ENCODE results near the gene ACOX3.

The ACOX3 gene

GRCh38 chr4:8395504-8396296 lies 44.8 kb downstream of the ACOX3 start:
- Histone ChIP-seq H3K4me1 (ENCODE audit: control extremely low read depth in 1 of 4, control insufficient read depth in 4 of 4, insufficient read depth in 4 of 4, low read length in 3 of 4) (peaks cover 0 to 3% (median 0%) of the 10 kb centered on the region in 4 experiments), H3K36me3 (ENCODE audit: control insufficient read depth in 4 of 4, insufficient read depth in 4 of 4, low read length in 3 of 4) (peaks cover 8 to 50% (median 28%) of the 10 kb centered on the region in 4 experiments), H3K27me3 (replicated peaks in 2 of 5; ENCODE audit: control insufficient read depth in 4 of 5, insufficient read depth in 5 of 5, low read length in 4 of 5) (no peaks in the 10 kb centered on the region), H3K27ac (ENCODE audit: insufficient read depth in 1 of 2, low read depth in 1 of 2, low read length in 2 of 2, poor library complexity in 1 of 2, severe bottlenecking in 2 of 2) (no peak overlapping the region), H3K4me3 (ENCODE audit: control insufficient read depth in 1 of 7, extremely low read depth in 1 of 7, insufficient read depth in 4 of 7, low read depth in 2 of 7, low read length in 6 of 7) (no peak overlapping the region), H3K9me3 (ENCODE audit: control extremely low read depth in 1 of 5, control insufficient read depth in 4 of 5, insufficient read depth in 2 of 5, low read depth in 1 of 5, low read length in 4 of 5) (no peaks in the 10 kb centered on the region)
- POLR2A ChIA-PET: no interaction called here
- 97% methylated on average over 8 of the region's 12 CpGs for WGBS (ENCODE audit: insufficient coverage)
- no peak for DNase-seq
- CTCF ChIA-PET: interaction anchor here (0.7 to 1.8 kb wide), 5 partner anchors 11 to 198 kb away, joined by 3 to 6 read pairs (median 3); no protein-coding TSS in a partner anchor

- 99% methylated on average over 11 of the region's 12 CpGs for WGBS (ENCODE audit: insufficient coverage)
- H3K36me3 ChIP-seq (ENCODE audit: control insufficient read depth in 4 of 4, insufficient read depth in 4 of 4, low read length in 3 of 4): peaks cover 6 to 50% (median 29%) of the 10 kb centered on the region in 4 experiments
- no peaks in the 10 kb centered on the region for H3K9me3 ChIP-seq (ENCODE audit: control extremely low read depth in 1 of 5, control insufficient read depth in 4 of 5, insufficient read depth in 2 of 5, low read depth in 1 of 5, low read length in 4 of 5)
- peaks cover 0 to 3% (median 0%) of the 10 kb centered on the region in 4 experiments for H3K4me1 ChIP-seq (ENCODE audit: control extremely low read depth in 1 of 4, control insufficient read depth in 4 of 4, insufficient read depth in 4 of 4, low read length in 3 of 4)
- no peak overlapping the region for H3K27ac ChIP-seq (ENCODE audit: insufficient read depth in 1 of 2, low read depth in 1 of 2, low read length in 2 of 2, poor library complexity in 1 of 2, severe bottlenecking in 2 of 2)
- no peak overlapping the region for H3K4me3 ChIP-seq (ENCODE audit: control insufficient read depth in 1 of 7, extremely low read depth in 1 of 7, insufficient read depth in 4 of 7, low read depth in 2 of 7, low read length in 6 of 7)
- H3K27me3 ChIP-seq (replicated peaks in 2 of 5; ENCODE audit: control insufficient read depth in 4 of 5, insufficient read depth in 5 of 5, low read length in 4 of 5): no peaks in the 10 kb centered on the region
- ChIA-PET POLR2A (interaction anchor here (0.6 kb wide), 1 partner anchor 169 kb away, joined by 3 read pairs; no protein-coding TSS in a partner anchor), CTCF (interaction anchor here (0.8 to 1.8 kb wide), 3 partner anchors 8 to 197 kb away, joined by 3 to 4 read pairs (median 3); no protein-coding TSS in a partner anchor)
- no peak for DNase-seq
These were observed 45.7 kb downstream of the ACOX3 start for GRCh38 chr4:8394806-8395205.

DNA sequence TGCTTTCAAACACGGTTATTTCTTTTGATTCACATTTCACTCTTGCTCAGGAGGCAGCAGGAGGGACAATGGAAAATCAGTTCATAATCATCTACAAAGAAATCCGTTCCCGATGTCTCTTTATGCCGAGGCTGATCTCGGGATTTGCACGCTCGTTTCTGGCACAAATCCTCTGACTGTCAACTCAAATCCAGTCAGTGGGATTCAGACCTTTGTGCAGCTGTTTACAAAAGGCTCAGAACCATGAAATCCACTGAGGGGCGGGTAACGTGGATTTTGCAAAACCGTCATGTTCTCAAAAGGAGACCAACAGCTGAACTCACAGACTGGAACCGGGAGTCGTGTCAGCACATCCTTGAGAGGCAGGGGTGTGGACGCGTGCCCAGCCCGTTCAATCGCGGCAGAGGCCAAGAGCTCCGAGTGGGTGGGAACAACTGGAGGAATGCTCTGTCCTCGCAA lies 46.4 kb downstream of the ACOX3 start:
- ChIA-PET POLR2A (no interaction called here), CTCF (interaction anchor here (1.1 to 1.8 kb wide), 2 partner anchors 8 to 16 kb away, joined by 3 to 4 read pairs; no protein-coding TSS in a partner anchor)
- peaks cover 6 to 49% (median 27%) of the 10 kb centered on the region in 4 experiments for H3K36me3 ChIP-seq (ENCODE audit: control insufficient read depth in 4 of 4, insufficient read depth in 4 of 4, low read length in 3 of 4)
- no peaks in the 10 kb centered on the region for H3K9me3 ChIP-seq (ENCODE audit: control extremely low read depth in 1 of 5, control insufficient read depth in 4 of 5, insufficient read depth in 2 of 5, low read depth in 1 of 5, low read length in 4 of 5)
- no peak overlapping the region for H3K4me3 ChIP-seq (ENCODE audit: control insufficient read depth in 1 of 7, extremely low read depth in 1 of 7, insufficient read depth in 4 of 7, low read depth in 2 of 7, low read length in 6 of 7)
- H3K27me3 ChIP-seq (replicated peaks in 2 of 5; ENCODE audit: control insufficient read depth in 4 of 5, insufficient read depth in 5 of 5, low read length in 4 of 5): no peaks in the 10 kb centered on the region
- peaks cover 0 to 3% (median 0%) of the 10 kb centered on the region in 4 experiments for H3K4me1 ChIP-seq (ENCODE audit: control extremely low read depth in 1 of 4, control insufficient read depth in 4 of 4, insufficient read depth in 4 of 4, low read length in 3 of 4)
- H3K27ac ChIP-seq (ENCODE audit: insufficient read depth in 1 of 2, low read depth in 1 of 2, low read length in 2 of 2, poor library complexity in 1 of 2, severe bottlenecking in 2 of 2): no peak overlapping the region
- WGBS (ENCODE audit: insufficient coverage): 93% methylated on average over 19 of the region's 19 CpGs
- no peak for DNase-seq

DNA sequence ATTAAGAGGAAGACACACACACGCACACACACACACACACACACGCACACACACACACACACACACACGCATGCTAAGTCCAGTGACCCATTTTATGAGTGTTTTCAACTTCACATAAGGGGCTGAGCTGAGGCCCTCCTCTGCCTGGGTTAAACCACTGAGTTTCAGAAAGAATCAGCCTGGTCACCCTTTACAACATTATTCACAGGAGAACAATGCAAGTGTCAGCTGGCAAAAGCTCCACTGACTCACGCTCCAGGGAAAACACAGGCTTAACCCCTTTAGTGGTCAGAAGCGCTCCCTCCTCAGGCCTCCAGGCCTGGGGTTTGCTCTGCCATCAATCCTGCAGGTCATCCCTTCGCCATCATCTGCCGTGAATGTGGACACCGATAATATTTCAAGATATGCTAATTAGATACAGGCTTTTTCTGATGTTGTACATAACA lies 46.9 kb downstream of the ACOX3 start:
- Histone ChIP-seq H3K4me1 (ENCODE audit: control extremely low read depth in 1 of 4, control insufficient read depth in 4 of 4, insufficient read depth in 4 of 4, low read length in 3 of 4) (no peaks in the 10 kb centered on the region), H3K27ac (ENCODE audit: insufficient read depth in 1 of 2, low read depth in 1 of 2, low read length in 2 of 2, poor library complexity in 1 of 2, severe bottlenecking in 2 of 2) (no peak overlapping the region), H3K4me3 (ENCODE audit: control insufficient read depth in 1 of 7, extremely low read depth in 1 of 7, insufficient read depth in 4 of 7, low read depth in 2 of 7, low read length in 6 of 7) (no peak overlapping the region), H3K36me3 (ENCODE audit: control insufficient read depth in 4 of 4, insufficient read depth in 4 of 4, low read length in 3 of 4) (peaks cover 6 to 49% (median 28%) of the 10 kb centered on the region in 4 experiments), H3K9me3 (ENCODE audit: control extremely low read depth in 1 of 5, control insufficient read depth in 4 of 5, insufficient read depth in 2 of 5, low read depth in 1 of 5, low read length in 4 of 5) (no peaks in the 10 kb centered on the region), H3K27me3 (replicated peaks in 2 of 5; ENCODE audit: control insufficient read depth in 4 of 5, insufficient read depth in 5 of 5, low read length in 4 of 5) (no peaks in the 10 kb centered on the region)
- DNase-seq: no peak
- ChIA-PET POLR2A (no interaction called here), CTCF (interaction anchor here (1.5 kb wide), 1 partner anchor 9 kb away, joined by 4 read pairs; no protein-coding TSS in a partner anchor)
- WGBS (ENCODE audit: insufficient coverage): 94% methylated on average over 2 of the region's 8 CpGs

- Histone ChIP-seq H3K36me3 (ENCODE audit: control insufficient read depth in 4 of 4, insufficient read depth in 4 of 4, low read length in 3 of 4) (peaks cover 6 to 55% (median 33%) of the 10 kb centered on the region in 4 experiments), H3K27ac (ENCODE audit: insufficient read depth in 1 of 2, low read depth in 1 of 2, low read length in 2 of 2, poor library complexity in 1 of 2, severe bottlenecking in 2 of 2) (no peak overlapping the region), H3K4me3 (ENCODE audit: control insufficient read depth in 1 of 7, extremely low read depth in 1 of 7, insufficient read depth in 4 of 7, low read depth in 2 of 7, low read length in 6 of 7) (no peak overlapping the region), H3K27me3 (replicated peaks in 2 of 5; ENCODE audit: control insufficient read depth in 4 of 5, insufficient read depth in 5 of 5, low read length in 4 of 5) (no peaks in the 10 kb centered on the region), H3K9me3 (ENCODE audit: control extremely low read depth in 1 of 5, control insufficient read depth in 4 of 5, insufficient read depth in 2 of 5, low read depth in 1 of 5, low read length in 4 of 5) (no peaks in the 10 kb centered on the region), H3K4me1 (ENCODE audit: control extremely low read depth in 1 of 4, control insufficient read depth in 4 of 4, insufficient read depth in 4 of 4, low read length in 3 of 4) (no peaks in the 10 kb centered on the region)
- ChIA-PET POLR2A (no interaction called here), CTCF (interaction anchor here (1.4 to 1.5 kb wide), 2 partner anchors 9 to 10 kb away, joined by 3 to 4 read pairs; no protein-coding TSS in a partner anchor)
- WGBS (ENCODE audit: insufficient coverage): 96% methylated on average over 15 of the region's 15 CpGs
- DNase-seq: no peak
These were observed 47.8 kb downstream of the ACOX3 start for GRCh38 chr4:8392591-8393190.

DNA sequence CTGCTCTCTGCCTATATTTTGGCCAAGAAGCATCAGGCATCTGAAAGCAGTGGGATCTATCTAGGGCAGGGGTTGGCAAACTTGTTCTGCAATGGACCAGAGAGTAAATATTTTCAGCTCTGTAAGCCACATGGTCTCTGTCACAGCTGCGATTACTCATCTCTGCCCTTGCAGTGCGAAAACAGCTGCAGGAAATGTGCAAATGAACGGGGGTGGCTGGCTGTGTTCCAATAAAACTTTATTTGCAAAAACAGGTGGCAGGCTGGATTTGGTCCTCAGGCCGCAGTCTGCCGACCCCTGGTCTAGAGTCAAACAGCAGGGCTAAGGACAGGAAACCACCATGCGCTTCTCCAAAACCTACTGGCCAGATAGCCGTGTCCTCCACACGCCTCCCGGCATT lies 48.6 kb downstream of the ACOX3 start:
- H3K36me3 ChIP-seq (ENCODE audit: control insufficient read depth in 4 of 4, insufficient read depth in 4 of 4, low read length in 3 of 4): peaks cover 6 to 63% (median 34%) of the 10 kb centered on the region in 4 experiments
- CTCF ChIA-PET: interaction anchor here (0.6 to 1.6 kb wide), 5 partner anchors 9 to 212 kb away, joined by 3 to 8 read pairs (median 3); no protein-coding TSS in a partner anchor
- no peaks in the 10 kb centered on the region for H3K9me3 ChIP-seq (ENCODE audit: control extremely low read depth in 1 of 5, control insufficient read depth in 4 of 5, insufficient read depth in 2 of 5, low read depth in 1 of 5, low read length in 4 of 5)
- peak in 2 of 3 donors; percentile 17 to 20 for DNase-seq
- no peak overlapping the region for H3K27ac ChIP-seq (ENCODE audit: insufficient read depth in 1 of 2, low read depth in 1 of 2, low read length in 2 of 2, poor library complexity in 1 of 2, severe bottlenecking in 2 of 2)
- no peaks in the 10 kb centered on the region for H3K27me3 ChIP-seq (replicated peaks in 2 of 5; ENCODE audit: control insufficient read depth in 4 of 5, insufficient read depth in 5 of 5, low read length in 4 of 5)
- no peaks in the 10 kb centered on the region for H3K4me1 ChIP-seq (ENCODE audit: control extremely low read depth in 1 of 4, control insufficient read depth in 4 of 4, insufficient read depth in 4 of 4, low read length in 3 of 4)
- H3K4me3 ChIP-seq (ENCODE audit: control insufficient read depth in 1 of 7, extremely low read depth in 1 of 7, insufficient read depth in 4 of 7, low read depth in 2 of 7, low read length in 6 of 7): no peak overlapping the region
- 87% methylated on average over 9 of the region's 9 CpGs for WGBS (ENCODE audit: insufficient coverage)
- POLR2A ChIA-PET: no interaction called here
